Measurements from ENCODE around the gene PTPRT. TPM values are rescaled to one million over a fixed set of nuclear protein-coding genes. Genes with fewer than 3 reads are reported as not detected.

Gene PTPRT
- total RNA-seq, 4 donors from 2014 or later = under 0.01 to 2.1 TPM; not detected in 2

DNA sequence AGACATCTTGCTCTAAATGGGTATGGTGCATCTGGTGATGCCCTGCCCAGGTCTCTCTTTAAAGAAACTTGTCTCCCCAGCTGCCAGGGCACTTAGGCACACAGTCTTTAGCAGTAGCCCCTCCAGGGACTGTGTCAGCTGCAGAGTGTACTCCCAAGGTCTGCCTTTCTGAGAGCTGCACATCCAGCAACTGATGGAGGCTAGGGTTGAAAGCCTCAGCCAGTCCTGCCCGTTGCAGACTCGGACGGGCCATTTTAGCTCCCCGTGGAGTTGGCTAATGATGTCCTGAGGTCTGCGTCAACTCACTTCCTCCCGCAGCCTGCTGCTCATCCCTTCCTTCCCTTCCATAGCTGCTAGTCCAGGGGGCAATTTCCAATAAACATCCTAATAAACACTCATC, 381.8 kb downstream of the PTPRT start:
- intact Hi-C loops (cut with DNase I; ENCODE audit: low total_unique reads) = no loop called here
- DNase-seq = no peak
- Histone ChIP-seq H3K4me3 (no peak overlapping the region), H3K27ac (no peak overlapping the region), H3K36me3 (no peaks in the 10 kb centered on the region), H3K4me1 (no peaks in the 10 kb centered on the region), H3K9me3 (no peaks in the 10 kb centered on the region), H3K27me3 (no peaks in the 10 kb centered on the region)
- TF ChIP-seq POLR2A (IDR thresholded peaks at IDR 0.05) (no peak), CTCF (IDR thresholded peaks at IDR 0.05) (no peak)

DNA sequence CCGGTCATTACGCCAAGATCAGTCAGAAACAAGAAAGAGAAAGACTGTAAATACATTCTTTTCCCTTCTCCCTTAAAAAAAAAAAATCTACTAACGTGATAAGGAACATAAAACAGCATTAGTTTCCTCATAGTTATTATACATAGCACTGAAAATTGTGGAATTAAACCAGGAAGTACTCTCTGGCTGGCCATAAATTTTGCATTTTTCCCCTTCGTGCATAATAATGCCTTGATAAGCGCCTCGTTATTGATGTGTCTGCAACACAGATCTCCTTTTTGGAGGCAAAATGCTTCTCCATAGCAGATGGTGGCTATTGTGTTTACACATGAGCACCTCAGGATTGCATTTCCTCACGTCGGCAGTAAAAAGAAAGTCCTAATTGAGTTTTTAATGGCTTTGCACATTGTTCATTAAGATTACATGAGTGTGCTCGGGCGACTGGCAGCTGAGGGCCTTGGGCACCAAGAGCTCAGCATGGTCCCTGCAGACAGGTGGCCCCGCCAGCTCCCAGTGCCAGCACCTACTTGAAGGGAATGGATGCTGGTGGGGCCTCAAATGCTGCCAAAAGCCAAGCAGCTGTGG, 394.5 kb downstream of the PTPRT start:
- TF ChIP-seq POLR2A (IDR thresholded peaks at IDR 0.05) = no peak
- TF ChIP-seq CTCF (IDR thresholded peaks at IDR 0.05) = no peak
- Histone ChIP-seq H3K4me1 (no peaks in the 10 kb centered on the region), H3K27me3 (no peaks in the 10 kb centered on the region), H3K9me3 (no peaks in the 10 kb centered on the region), H3K4me3 (no peak overlapping the region), H3K36me3 (no peaks in the 10 kb centered on the region), H3K27ac (no peak overlapping the region)
- no peak for DNase-seq
- intact Hi-C loops (cut with DNase I; ENCODE audit: low total_unique reads) = no loop called here

DNA sequence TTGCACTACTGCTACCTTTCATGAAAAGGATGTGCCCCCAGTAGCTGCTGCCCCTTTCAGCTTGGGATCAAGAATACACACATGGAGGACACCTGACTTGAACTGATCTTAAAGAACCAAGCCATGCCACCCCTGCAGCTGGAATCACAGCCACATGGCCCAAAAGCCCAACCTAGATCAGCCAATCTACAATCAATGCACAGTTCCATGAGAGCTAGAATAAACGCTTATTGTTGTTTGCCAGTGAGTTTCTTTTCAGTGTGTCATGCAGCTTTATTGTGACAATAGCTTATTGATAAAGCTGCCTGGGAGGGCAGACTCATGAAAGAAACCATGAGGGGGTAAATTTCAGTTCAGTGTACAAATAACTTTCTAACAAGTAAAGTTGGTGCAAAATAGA, 397.7 kb downstream of the PTPRT start:
- H3K4me3 ChIP-seq = no peak overlapping the region
- DNase-seq = no peak
- H3K4me1 ChIP-seq = no peaks in the 10 kb centered on the region
- no peak for TF ChIP-seq CTCF (IDR thresholded peaks at IDR 0.05)
- TF ChIP-seq POLR2A (IDR thresholded peaks at IDR 0.05) = no peak
- no peak overlapping the region for H3K27ac ChIP-seq
- no peaks in the 10 kb centered on the region for H3K36me3 ChIP-seq
- no peaks in the 10 kb centered on the region for H3K27me3 ChIP-seq
- intact Hi-C loops (cut with DNase I; ENCODE audit: low total_unique reads) = no loop called here
- no peaks in the 10 kb centered on the region for H3K9me3 ChIP-seq

DNA sequence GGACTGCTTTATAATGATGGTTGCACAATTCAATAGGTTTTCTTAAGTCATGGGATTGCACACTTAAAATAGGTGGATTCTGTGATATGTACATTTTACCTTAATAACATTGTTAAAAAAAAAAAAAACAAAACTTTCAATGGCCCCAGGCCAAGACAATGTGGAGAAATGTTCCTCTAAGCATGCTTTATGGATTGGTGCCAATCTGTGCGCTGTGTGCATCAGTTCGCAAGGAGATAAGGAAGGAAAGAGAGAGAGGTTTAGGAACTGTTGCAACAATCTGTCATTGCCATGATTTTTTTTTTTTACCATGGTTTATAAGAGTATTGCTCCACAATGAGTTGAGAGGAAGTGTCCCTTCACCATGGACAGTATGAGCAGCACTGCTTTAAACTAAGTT, 399.6 kb downstream of the PTPRT start:
- Histone ChIP-seq H3K27ac (no peak overlapping the region), H3K9me3 (no peaks in the 10 kb centered on the region), H3K27me3 (no peaks in the 10 kb centered on the region), H3K4me3 (no peak overlapping the region), H3K36me3 (no peaks in the 10 kb centered on the region), H3K4me1 (no peaks in the 10 kb centered on the region)
- DNase-seq = no peak
- intact Hi-C loops (cut with DNase I; ENCODE audit: low total_unique reads) = no loop called here
- TF ChIP-seq POLR2A (IDR thresholded peaks at IDR 0.05) (no peak), CTCF (IDR thresholded peaks at IDR 0.05) (no peak)

DNA sequence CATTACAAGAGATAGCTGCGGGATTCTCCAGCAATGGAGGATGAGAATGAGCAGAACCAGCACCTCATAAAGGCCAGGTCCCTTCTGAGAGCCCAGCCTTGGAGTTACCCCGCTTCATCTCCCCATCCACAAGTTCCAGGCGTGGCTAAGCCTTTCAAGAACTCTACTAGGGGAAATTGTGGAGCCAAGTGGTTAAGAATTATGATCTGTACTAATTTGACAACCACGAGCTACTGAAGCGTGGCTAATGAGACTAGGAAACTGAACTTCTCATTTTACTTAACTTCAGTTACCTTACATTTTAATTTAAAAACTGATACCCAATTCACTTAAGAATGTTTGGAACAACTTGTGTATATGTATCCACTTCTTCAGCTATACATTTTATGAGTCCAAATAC, 401.0 kb downstream of the PTPRT start:
- Histone ChIP-seq H3K9me3 (no peaks in the 10 kb centered on the region), H3K4me3 (no peak overlapping the region), H3K27ac (no peak overlapping the region), H3K36me3 (no peaks in the 10 kb centered on the region), H3K27me3 (no peaks in the 10 kb centered on the region), H3K4me1 (no peaks in the 10 kb centered on the region)
- TF ChIP-seq POLR2A (IDR thresholded peaks at IDR 0.05) (no peak), CTCF (IDR thresholded peaks at IDR 0.05) (no peak)
- intact Hi-C loops (cut with DNase I; ENCODE audit: low total_unique reads) = no loop called here
- DNase-seq = no peak

Measured in uterus (tissue), 4 donors.